IPS-NIHi7 (cell line): ENCODE results near the gene CDK10.

Experiments
- DNase-seq: peaks from one replicate; pipeline ENCODE4 v3.0.0; 2012; ENCODE audit warnings: mixed read lengths; ENCODE audit errors: extremely low spot score

Gene CDK10

DNA sequence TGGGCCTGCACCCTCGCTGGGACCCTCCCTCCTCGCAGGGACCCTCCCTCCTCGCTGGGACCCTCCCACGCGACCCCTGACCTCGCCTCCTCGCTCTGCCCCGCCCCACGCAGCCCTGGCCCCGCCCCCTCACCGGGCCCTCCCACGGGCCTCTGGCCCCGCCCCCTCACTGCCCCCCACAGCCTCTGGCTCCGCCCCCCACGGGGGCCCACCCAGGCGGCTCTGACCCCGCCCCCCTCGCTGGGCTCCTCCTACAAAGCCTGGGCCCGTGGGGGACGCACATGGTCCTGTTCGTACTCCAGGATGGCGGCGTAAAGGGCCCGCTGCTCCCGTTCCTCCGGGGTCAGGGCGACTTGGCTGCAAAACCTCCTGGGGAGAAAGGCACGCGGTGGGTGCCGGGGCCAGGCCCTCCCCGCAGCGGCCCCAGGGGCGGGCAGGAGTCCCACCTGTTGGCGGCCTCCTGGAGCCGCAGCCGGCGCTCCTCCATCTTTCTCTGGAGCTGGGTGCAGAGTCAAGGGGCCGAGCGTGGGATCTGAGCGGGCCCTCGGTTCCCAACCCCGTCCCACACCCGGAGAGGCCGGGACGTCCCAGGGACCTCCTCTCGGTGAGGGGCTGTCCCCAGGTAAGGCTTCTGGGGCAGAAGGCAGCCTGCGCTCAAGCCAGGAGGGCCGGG lies 25.2 kb downstream of the CDK10 start:
- DNase-seq, result peak; percentile 90

DNA sequence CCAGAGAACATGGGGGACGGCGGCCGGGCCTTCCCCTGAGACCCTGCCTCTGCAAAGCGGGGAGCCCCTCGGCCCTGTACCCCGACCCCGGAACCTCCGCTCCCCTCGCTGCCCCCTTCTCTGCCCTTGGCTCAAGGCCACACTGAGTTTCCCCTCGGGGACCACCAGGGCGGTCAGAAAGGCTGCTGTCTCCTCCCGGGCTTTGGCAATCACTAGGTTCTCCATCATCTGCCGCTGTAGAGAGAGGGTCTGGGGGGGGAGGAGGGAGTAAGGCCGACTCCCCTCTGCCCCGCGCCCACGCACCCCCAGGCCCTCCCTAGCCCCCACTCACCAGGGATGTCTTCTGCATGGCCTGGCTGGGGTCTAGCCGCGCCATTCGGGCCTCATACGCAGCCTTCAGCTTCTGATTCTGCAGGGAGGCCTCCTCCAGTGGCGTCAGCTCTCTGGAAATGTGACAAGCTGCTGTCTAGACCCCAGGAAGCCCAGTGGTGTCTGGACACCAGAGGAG lies 25.8 kb downstream of the CDK10 start:
- DNase-seq, result no peak

DNA sequence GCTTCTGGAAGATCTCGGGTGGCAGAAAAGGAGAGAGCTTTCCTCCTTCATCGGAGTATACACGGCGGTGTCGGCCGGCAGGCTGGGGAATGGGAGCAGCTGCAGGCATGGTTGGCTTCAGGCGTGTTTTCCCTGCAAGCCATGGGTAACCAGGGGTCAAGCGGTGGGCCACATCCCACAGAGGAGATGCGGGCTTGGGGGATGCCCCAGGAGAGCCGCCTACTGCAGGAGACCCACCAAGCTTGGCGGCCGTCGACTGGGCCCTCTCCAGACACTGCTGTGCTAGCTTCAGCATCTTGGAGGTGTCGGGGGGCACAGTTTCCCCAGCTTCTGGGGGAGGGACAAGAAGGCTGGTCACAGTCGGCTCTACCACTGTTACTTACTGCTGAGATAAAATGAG lies 30.0 kb downstream of the CDK10 start:
- no peak for DNase-seq

DNA sequence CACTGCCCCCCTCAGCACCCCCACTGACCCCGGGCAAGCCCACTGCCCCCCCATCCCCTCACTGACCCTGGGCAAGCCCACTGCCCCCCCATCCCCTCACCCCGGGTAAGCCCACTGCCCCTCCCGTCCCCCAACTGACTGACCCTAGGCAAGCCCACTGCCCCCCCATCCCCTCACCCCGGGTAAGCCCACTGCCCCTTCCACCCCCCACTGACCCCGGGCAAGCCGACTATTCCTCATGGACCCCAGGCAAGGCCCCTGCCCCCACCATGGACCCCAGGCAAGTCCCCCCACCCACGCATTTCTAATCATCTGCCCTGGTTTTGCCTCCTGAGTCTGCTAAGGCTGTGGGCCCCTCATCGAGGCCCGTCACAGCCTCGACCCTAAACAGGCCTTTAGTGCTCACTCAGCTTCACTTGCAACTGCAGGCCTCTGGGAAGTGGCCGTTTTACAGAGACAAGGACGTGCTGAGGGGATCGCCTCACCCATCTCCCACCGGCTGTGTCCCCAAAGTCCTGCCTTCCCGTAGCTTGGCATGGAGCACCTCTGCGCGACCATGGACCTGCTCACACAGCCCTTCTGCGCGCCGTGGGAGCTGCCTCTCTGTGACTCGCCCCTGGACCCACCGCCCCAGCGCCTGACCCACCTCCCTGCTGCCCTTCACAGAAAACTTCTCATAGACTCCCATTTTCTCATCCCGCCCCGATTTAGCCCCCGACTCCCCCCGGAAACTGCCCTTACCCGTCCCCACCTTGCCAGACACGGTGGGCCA lies 30.6 kb downstream of the CDK10 start:
- no peak for DNase-seq

DNA sequence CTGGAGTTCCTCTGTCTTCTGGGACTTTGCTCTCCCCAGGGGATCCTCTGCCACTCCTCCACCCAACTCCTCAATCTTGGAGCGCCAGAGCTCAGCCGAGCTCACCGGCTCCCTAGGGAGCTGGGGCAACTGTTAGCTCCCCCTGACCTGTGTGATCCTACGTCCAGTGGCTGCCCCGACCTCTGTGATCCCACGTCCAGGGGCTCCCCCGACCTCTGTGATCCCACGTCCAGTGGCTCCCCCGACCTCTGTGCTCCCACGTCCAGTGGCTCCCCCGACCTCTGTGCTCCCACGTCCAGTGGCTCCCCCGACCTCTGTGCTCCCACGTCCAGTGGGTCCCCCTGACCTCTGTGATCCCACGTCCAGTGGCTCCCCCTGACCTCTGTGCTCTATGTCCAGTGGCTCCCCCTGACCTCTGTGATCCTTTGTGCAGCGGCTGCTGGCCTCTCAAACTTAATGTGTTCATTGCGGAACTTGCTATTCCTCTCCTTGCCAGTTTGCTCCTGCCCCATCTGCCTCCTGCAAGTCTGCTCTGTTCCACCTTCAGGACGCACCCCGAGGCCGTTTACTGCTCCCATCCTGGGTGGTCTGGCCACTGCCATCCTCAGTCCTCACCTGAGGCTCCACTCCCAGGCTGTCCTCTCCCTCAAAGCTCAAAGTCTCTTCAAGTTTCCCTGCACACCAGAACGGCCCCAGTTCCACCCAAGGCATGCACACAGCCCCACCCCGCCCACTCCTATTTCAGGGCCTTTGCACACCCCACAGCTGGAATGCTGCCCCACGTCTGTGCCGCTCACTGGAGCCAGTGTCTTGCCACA lies 31.4 kb downstream of the CDK10 start:
- DNase-seq, result no peak

DNA sequence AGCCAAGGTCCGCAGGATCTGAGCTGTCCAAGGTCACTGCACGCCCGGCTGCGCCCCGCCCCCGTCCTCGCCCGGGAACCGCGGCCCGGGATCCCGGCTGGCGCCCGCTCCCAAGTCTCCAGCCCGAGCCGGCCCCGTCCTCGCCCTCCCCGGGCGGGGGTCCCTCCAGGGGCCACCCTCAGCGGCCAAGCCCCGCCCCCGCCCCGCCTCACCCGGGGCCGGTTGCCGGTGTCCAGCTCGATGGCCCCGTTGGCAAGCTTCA lies 34.0 kb downstream of the CDK10 start:
- DNase-seq, result peak; percentile 61

DNA sequence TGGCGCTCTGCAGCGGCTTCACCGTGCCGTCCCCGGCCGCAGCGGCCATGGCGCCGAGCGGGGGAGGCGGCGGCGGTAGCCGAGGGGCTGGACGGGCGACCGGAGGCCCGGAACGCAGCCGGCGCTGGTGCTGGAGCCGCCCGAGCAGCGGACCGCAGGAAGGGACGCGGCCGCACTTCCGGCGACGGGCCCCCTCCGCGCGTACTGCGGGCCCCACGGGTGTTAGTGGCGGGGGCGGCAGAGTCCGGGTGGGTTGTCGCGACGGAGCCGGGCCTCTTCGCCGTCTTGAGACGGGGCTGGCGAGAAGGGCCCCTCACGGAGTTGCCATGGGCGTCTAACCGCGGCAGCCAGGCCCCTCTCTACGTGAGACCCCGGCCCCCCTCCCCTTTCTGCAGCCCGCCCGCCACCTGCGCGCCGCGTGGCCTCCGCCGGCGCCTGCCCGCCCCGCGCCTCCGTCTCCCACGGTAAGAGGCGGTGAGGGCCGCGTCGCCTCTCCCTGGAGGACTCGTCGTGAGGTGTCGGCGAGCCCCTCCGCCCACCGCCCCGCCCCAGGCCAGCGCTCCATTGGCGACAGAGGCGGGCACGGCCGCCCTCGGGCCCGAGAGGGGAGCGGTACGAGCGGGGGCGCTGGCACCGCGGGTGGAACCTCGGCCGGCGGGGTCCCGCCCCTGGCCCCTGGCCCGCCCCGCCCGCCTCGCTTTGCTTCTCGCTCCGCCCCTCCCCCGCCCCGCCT lies 34.5 kb downstream of the CDK10 start, which contains the start of the genes VPS9D1 and ZNF276:
Gene VPS9D1, minus strand, starts transcription at position 86 of the 733 bp plus-strand sequence. Its CDS starts 37 bp downstream, at position 49.
Gene ZNF276, plus strand, starts transcription at position 725 of the 733 bp plus-strand sequence. CDS start 104 bp downstream, outside the sequence.
- peak; percentile 86 for DNase-seq

DNA sequence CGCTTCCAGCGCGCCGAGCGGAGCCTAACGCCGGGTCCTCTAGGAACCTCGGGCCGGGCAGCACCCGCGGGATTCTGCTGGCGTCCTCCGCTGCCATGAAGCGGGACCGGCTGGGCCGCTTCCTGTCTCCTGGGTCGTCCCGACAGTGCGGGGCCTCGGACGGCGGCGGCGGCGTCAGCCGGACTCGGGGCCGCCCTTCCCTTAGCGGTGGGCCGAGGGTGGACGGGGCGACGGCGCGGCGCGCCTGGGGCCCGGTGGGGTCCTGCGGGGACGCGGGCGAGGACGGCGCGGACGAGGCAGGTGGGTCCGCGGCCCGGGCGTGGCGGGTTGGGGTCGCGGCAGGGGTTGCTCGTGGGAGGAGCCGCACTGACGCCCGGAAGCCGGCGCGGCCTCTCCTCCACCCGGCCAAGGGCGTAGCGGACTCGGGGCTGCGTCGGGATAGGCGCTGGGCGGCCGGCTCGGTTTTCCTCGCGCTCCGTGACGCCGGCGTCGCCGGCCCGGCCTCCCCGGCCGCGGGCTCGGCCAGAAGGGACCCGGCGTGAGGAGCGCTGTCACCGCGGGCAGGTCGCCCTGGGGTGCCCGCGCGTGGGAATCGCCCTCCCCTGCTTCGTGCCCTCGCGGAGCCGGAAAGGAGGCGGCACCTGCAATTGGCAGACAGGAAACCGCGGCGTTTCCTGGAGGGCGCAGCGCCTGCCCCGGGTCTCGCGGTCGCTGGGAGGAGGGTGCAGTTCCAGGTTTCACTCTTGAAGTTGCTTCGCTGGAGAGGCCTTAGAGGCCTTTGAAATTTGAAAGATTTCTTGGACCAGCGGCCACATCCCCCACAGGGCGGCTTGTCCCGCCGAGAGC lies 35.3 kb downstream of the CDK10 start:
- DNase-seq, result peak; percentile 50

DNA sequence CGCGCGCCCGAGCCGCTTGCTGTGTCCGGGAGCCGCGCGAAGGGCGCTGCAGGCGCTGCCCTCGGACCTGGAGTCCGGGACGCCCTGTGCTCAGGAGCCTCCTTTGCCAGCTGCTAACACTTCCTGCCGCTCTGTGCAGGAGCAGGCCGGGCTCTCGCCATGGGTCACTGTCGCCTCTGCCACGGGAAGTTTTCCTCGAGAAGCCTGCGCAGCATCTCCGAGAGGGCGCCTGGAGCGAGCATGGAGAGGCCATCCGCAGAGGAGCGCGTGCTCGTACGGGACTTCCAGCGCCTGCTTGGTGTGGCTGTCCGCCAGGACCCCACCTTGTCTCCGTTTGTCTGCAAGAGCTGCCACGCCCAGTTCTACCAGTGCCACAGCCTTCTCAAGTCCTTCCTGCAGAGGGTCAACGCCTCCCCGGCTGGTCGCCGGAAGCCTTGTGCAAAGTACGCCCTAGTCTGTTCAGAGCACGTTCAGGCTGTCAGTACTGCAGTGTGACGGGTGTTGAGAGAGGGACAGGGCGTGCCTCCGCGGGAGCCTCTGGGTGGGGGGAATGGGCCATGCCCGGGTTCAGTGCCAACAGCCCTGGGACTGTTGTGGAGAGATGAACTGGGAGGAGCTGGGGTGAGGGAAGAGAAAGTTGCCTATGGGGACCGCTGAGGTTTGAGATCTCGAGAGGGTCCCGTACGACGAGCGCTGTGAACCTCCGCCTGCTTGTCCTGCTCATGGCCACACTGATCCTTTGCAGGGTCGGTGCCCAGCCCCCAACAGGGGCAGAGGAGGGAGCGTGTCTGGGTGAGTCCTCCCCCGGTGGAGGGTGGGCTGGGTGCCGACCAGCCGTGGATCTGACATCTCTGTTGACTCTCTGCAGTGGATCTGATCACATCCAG lies 36.1 kb downstream of the CDK10 start:
- DNase-seq, result no peak

DNA sequence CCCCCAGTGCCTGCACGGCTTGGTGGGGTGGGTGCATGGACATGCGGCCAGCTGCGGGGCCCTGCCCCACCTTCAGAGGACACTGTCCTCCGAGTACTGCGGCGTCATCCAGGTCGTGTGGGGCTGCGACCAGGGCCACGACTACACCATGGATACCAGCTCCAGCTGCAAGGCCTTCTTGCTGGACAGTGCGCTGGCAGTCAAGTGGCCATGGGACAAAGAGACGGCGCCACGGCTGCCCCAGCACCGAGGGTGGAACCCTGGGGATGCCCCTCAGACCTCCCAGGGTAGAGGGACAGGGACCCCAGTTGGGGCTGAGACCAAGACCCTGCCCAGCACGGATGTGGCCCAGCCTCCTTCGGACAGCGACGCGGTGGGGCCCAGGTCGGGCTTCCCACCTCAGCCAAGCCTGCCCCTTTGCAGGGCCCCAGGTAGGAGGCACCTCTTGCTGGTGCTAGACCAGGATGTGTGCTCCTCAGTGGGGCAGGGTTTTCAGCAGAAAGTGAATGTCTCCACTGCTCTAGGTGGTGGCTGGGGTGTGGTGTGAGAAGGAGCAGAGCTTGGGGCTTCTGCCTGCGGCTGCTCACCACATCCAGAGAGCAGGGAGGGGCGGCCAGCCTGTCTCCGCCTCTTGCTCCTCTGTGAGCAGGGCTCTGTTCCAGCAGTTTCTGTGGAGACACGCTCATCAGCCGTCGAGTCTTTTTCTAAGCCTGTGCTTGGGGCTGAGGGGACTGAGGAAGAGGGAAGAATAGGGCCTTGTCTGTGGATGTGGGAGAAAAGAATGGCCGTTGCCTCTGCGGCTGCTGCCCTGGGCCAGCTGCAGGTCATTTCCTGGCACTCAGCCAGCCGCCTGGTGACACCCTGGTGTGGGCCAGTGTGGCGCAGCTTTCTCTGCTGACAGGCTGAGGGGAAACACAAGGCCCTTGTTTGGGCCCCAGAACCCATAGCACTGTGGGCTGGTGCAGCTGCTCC lies 37.1 kb downstream of the CDK10 start:
- DNase-seq, result no peak

DNA sequence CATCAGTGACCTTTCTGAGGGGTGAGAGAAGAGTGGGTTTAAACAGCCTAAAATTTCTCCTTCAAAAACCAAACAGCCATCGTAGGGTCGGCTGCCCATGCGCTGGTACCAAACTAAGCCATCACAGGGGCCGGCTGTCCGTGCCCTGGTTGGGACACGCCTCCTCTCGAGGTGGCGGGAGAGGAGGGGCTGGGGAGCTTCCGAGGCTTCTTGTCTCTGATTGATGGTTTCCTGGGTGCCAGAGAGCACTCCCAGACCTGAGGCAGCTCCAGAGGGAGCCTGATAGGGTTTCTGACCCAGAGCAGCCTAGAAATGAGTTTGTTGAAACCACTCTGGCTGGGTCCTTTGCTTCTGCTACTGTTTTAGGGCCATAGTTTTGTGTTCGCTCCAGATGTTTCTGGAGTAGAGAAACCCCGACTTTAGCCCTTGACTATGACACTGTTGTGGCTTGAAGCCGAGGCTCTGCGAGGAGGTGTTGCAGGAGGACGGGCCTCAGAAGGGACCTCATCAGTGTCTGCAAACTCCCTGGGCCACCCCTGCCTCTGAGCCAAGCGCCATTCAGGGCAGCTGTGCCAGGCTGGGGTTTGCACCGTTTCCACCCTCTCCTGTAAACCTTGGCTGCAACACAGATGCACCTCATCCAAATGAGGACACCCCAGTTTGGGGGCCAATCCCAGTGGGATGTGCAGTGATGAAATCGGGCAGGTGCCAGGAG lies 41.1 kb downstream of the CDK10 start:
- DNase-seq, result no peak

DNA sequence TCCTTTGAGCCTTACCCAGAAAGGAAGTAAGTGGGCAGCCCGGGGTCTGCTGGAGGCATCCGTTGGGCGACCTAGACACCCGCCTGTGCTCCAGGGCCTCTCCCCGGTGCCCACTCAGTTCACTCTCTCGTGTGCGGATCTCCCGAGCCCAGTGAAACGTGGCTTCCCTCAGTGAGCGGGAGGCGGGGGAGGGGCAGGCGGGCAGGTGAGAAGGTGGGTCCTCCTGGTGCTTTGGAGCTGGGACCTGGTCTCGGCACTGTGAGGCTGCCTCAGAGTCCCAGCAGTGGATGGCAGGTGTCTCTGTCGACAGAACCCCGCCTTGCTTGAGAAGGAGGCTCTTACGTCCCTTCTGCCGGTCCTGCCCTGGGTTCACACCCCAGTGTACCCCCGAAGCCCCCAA lies 42.8 kb downstream of the CDK10 start:
- no peak for DNase-seq

DNA sequence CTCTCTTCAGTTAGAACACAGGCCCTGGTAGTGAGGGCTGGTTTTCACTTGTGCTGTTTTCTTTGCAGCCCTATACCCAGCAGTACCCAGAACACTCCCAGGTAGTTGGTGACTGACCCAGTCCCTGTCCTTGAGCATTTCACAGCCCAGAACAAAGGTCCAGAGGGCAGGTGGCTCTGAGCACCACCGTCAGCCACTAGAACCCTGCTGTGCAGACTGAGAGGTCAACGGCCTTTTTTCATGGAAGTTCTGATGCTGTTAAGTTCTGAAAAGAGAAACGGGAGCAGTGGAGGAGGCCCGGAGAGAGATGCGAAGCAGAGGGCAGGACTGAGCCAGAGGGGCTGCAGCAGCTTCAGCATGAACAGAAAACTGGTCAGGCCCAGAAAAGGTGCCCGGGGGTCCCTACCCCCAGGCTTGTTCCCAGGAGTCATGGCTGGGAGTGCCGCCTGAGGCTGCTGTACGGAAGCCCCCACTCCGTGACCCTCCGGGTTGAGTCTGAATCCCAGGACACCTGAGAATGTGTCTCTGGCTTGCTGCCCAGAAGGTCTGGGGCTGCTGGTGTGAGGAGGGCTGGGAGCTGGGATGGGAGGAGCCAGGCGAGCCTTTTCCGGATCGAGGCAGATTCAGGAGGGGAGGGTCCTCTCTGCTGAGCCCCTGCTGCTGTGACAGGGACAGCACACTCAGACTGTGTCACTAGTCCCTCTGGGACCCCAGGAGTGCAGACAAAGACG lies 43.5 kb downstream of the CDK10 start:
- DNase-seq, result no peak

DNA sequence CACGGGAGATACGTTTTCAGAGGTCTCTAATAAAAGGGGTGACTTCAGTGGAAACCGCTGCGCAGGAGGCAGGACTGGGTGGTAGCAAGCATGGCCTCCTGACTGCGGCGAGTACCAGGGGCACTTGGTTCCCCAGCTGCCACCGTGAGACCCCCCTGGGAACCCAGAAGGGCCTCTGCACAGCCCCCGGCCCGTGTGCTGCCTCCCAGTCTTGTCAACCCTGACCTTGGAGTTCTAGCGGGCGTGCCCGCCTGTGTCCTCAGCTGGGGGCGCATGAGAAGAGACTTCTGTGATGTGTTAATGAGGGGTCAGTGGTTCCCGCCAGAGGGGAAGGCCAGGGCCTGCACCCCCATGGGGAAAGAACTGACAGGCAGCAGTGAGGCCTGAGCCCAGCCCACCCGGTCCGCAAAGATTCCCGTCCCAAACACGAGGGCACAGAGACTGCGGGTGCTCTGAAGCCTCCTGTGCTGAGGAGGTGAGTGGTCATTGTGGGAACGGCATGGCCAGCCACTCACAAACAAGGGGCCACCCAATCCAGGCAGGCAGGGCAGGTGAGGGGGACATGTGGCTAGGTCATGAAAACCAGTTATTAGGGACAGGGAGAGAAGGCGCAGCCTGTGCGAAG lies 44.2 kb downstream of the CDK10 start:
- DNase-seq, result no peak

DNA sequence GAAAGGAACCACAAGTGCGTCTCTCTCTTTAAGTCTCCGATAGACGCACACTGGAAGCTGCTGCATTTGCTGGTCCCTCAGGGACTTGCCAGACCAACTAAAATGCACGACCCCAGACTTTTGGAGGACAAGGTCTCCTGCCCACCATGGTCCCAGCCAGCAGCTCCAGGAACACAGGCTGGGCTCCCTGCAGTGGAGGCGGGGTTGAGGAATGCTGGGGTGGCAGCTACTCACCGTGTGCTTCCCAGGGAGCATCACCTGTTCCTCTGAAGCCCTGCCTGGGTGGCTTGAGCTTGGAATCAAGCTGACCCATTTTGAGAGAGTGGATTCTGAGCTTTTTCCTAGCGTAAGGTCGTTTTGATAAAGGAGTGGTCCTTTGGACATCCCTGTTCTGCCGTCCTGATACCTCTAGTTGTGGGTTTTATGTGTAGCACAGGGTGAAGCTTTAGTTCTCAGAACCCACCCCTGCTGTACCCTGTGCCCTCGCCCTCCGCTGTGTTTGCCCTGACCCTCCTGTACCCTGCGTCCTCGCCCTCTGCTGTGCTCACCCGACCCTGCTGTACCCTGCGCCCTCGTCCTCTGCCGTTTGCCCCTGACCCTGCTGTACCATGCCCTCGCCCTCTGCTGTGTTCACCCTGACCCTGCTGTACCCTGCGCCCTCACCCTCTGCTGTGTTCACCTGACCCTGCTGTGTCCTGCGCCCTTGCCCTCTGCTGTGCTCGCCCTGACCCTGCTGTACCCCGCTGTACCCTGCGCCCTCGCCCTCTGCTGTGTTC lies 45.8 kb downstream of the CDK10 start:
- DNase-seq, result no peak

DNA sequence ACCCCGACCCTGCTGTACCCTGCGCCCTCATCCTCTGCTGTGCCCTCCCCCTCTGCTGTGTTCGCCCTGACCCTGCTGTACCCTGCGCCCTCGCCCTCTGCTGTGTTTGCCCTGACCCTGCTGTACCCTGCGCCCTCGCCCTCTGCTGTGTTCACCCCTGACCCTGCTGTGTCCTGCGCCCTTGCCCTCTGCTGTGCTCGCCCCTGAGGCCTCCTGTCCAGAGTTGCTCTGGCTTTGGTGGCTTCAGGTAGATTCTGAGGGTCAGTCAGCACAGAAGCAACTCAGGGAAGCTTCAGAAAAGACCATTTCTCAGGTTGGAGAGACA lies 46.4 kb downstream of the CDK10 start:
- DNase-seq, result no peak
